Dedifferentiated amniotic fluid mesenchymal stem cell (primary cell): Measurements from ENCODE around the gene CNKSR2.

Experiments used
- DNase-seq: peaks from one replicate; pipeline ENCODE4 v3.0.0-alpha.2; 2016; ENCODE audit errors: extremely low spot score

Gene CNKSR2

DNA sequence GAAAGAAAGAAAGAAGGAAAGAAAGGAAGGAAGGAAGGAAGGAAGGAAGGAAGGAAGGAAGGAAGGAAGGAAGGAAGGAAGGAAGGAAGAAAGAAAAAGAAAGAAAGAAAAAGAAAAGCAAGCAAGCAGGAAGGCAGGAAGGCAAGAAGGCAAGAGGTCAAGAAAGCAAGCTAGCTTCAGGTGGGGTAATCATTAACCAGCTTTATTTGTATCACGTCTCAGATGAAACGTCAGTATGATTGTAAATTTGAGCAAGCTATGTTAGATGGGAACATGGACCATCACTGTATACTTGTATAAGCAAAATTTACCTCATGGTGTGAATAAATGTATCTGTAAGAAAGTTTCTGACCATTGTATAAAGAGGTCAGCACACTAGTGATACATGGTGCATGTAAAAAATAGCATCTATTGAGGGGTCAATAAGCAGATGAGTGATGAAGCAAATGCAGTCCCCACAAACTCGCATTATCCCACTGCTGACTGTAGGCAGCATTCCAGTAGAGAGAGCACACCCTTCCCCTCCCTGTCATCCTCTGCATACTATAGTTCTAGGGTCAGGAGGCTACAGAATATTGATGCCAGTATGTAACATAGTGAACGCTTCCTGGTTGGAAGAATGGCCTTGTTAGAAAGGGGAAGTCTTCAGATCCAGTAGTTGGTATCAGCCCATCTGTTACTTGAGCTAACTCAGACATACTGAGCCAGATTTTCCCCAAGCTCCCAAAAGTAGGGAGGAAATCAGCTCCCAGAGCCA is 300.4 kb downstream of the CNKSR2 start:
- no peak for DNase-seq

DNA sequence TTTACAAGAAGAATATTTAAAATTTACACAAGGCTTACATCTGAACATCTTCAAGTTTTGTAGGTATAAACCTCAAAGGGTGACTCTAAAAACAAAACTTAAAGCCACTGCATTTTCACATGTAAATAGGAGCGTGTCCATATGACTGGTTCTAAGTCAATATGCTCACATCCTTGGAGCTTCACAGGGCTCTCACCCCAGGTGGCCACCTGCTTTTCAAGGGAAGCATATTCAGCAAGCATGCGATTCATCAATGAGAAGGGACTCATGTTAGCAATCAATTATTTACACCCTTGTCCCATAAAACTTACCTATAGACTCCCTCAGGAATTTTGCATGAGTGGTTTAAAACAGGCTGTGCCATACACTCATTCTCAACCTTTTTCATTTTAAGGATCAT is 301.7 kb downstream of the CNKSR2 start:
- DNase-seq, result no peak

DNA sequence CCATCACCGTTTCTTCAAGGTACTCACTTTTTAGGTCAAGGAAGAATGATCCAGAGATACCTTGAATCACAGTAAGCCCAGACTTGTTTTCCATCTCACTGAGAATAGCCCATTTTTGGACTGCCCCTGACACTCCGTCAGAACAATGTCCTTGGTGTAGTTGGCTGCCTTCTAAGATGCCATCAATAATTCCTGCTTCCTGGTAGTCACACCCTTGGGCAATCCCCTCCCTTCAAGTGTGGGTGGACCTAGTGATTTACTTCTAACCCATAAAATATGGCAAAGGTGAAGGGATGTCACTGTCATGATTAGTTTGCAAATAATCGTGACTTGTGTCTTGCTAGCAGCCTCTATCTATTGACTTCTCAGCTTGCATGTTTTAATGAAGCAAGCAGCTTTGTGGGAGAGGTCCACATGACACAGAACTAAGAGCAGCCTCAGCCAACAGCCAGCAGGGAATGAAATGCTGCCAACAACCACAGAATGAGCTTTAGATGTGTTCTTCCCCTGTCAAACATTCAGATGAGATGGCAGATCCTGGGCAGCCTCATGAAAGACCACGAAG is 303.9 kb downstream of the CNKSR2 start:
- no peak for DNase-seq

DNA sequence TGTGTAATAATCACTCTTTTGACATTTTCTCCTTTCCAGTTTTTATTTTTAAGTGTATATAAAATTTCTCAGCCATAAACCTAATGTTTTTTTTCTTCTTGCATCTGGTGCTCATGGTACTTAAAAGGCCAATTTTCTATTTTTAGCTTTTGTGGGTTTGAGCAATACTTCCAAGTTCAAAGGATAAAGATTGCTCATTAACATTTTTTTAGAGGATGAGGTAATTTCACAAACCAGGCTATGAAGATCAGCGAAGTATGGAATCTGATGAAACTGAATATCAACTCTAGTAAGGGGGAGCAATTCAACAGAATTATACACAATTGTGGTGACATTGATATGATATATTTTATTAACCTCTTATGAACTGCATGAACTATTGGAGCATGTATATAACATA is 309.7 kb downstream of the CNKSR2 start:
- no peak for DNase-seq

DNA sequence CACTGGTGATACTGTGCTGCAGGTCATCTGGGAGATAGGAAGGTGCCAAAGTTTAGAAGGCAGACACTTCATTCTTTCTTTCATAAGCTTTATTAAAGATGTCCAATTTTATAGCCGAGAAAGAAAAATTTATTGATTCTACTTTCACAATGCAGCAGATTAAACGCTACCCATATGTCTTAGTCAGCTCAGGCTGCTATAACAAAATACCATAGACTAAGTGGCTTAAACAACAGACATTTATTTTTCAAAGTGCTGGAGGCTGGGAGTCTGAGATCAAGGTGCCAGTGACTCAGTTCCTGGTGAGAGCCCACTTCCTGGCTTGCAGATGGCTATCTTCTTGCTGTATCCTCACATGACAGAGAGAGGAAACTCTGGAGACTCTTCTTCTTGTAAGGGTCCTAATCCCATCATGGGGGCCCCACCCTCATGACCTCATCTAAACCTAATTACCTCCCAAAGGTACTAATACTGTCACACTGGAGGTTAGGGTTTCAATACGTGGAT is 317.3 kb downstream of the CNKSR2 start:
- DNase-seq, result no peak

DNA sequence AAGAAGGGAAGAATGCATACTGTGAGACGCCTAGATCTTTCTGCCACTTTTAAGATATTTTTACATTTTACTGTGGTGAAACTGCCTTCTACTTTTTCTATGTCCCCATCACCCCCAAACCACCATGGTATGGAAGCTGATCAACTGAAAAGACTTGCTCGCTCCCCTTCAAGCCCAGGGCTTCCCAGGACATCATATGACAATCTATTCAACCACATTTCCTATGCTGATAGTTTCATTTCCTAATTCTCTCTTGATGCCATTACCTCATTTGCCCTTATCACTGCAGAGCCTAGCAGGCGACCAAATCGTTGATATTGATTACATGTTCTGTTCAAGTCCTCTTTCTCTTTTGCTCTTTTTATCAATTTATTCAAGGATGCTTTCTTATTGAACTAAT is 324.1 kb downstream of the CNKSR2 start:
- DNase-seq, result no peak

DNA sequence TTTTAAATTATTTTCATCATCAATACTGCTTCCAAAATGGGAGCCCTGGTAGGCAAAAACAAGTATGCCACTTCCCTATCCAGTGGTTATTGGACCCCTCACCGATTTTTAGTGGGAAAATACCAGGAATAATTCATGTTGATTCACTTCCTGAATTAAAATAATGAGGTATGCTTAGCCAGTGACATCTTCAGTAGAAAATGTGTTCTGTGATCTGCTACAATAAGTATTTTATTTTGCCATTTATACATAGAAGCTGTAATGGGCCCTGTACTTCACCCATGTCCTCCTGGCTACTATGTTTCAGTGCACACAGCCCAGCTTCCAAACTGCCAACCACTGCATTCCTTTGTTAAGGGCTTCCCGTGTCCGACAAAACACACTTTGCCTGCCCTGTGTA is 324.9 kb downstream of the CNKSR2 start:
- DNase-seq, result no peak

DNA sequence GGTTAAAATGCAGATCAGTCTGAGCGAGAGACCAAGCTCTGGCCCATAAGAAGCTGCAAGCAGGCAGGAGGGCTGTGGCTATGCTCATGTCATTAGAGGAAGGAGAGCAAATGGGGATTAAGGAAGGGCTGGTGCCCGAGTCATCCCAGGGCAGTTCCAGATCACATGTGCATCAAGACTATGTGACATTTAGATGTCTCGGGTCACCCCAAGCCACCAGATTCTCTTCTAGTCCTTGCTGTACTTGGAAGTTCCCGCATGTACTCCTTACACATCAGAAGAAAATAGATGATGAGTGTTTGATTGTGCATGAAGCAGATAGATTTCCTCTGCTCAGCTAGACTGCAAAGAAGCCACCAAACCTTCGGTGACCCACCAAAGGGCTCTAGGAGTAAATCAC is 326.1 kb downstream of the CNKSR2 start:
- no peak for DNase-seq

DNA sequence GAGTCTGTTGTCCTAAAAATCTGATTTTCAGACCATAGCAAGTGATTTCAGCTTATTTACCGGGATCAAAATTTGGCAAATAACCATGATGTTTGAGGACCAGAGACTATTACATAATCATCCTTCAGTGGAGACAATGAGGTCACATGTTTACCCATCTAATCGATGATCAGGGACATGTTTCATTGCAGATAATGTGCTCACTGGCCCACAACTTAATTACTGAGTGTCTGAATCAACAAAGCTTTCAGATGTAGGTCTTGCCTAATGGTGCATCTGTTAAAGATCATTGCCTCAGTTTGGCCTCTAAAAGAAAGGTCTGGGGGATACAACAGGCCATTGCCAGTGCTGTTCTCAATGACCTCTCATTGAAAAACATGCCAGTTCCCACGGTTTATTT is 326.7 kb downstream of the CNKSR2 start:
- no peak for DNase-seq

DNA sequence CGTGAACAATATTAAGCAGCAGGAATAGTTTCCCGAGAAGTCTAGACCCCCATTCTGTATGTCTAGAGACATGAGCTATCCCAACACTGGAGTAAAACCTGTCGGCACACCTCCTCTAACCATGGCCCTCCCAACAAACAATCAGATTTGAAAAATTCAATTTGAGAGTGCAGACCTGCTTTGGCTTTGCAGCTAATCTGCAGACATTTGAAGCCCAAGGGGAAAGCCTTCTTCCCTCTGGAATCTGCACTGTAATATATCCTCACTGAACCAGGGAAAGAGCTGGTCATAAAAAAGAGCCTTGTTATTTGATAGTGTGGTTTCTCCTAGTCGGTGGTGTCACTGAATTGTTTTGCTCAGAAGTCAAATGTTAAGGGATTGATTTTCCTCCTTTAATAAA is 328.5 kb downstream of the CNKSR2 start:
- no peak for DNase-seq
